Measurements from ENCODE around the gene RAB22A. TPM values are rescaled to one million over a fixed set of nuclear protein-coding genes. Genes with fewer than 3 reads are reported as not detected.

The RAB22A gene
- total and polyA plus RNA-seq, 9 of the 15 experiments (the other 6 are each of a cell fraction or from before 2014, with no cell fraction given) = 1.1 to 8.0 (median 6.7) TPM

DNA sequence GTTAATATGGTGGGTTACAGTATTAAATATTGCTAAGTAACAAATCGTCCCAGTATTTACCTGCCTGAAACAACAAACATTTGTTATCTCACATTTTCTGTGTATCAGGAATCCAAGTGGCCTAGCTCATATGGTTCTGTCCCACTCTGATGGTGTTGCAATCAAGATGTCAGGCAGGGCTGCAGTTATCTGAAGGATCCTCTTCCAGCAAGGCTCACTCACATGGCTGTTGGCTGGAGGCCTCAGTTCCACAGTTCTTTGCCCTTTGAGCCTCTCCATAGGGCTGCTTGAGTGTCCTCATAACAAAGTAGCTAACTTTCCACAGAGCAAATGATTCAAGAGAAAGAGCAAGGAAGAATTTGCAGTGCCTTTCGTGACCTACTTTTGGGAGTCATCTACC, 17.7 kb downstream of the RAB22A start (continued):
- TF ChIP-seq, protein P1, sequence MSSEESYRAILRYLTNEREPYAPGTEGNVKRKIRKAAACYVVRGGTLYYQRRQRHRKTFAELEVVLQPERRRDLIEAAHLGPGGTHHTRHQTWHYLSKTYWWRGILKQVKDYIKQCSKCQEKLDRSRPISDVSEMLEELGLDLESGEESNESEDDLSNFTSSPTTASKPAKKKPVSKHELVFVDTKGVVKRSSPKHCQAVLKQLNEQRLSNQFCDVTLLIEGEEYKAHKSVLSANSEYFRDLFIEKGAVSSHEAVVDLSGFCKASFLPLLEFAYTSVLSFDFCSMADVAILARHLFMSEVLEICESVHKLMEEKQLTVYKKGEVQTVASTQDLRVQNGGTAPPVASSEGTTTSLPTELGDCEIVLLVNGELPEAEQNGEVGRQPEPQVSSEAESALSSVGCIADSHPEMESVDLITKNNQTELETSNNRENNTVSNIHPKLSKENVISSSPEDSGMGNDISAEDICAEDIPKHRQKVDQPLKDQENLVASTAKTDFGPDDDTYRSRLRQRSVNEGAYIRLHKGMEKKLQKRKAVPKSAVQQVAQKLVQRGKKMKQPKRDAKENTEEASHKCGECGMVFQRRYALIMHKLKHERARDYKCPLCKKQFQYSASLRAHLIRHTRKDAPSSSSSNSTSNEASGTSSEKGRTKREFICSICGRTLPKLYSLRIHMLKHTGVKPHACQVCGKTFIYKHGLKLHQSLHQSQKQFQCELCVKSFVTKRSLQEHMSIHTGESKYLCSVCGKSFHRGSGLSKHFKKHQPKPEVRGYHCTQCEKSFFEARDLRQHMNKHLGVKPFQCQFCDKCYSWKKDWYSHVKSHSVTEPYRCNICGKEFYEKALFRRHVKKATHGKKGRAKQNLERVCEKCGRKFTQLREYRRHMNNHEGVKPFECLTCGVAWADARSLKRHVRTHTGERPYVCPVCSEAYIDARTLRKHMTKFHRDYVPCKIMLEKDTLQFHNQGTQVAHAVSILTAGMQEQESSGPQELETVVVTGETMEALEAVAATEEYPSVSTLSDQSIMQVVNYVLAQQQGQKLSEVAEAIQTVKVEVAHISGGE (CRISPR knock-in tag; IDR thresholded peaks at IDR 0.05) = no peak
- no peak for TF ChIP-seq E2F3 (CRISPR knock-in tag; IDR thresholded peaks at IDR 0.05)
- no peak for TF ChIP-seq POLR2G (IDR thresholded peaks at IDR 0.05; ENCODE audit: low read depth, low read length)
- no peak for TF ChIP-seq SAFB2 (IDR thresholded peaks at IDR 0.05; ENCODE audit: borderline replicate concordance, low read depth, low read length, severe bottlenecking)
- no peak for TF ChIP-seq FUS (optimal IDR thresholded peaks at IDR 0.05; ENCODE audit: low read depth, low read length)
- no peak for TF ChIP-seq ESRRA (IDR thresholded peaks at IDR 0.05; ENCODE audit: borderline replicate concordance, low read depth)
- no peak for TF ChIP-seq CEBPG (CRISPR knock-in tag; IDR thresholded peaks at IDR 0.05)
- TF ChIP-seq CEBPG (tag; conservative IDR thresholded peaks at IDR 0.05 in 1 of 2, IDR thresholded peaks at IDR 0.05 in 1 of 2) = peak; percentile 62 to 70; a peak in 3 of 4 replicates
- no peak for TF ChIP-seq IFI16 (CRISPR knock-in tag; IDR thresholded peaks at IDR 0.05)
- 0 out of 2 replicates have a peak, but pooled peaks have one; percentile 6 for TF ChIP-seq TAL1 (IDR thresholded peaks at IDR 0.05)
- peak; percentile 46; the same call in 1 of the 2 replicates for TF ChIP-seq CBFA2T3 (IDR thresholded peaks at IDR 0.05)
- TF ChIP-seq ADNP (tag; IDR thresholded peaks at IDR 0.05) = no peak
- TF ChIP-seq, protein P2, sequence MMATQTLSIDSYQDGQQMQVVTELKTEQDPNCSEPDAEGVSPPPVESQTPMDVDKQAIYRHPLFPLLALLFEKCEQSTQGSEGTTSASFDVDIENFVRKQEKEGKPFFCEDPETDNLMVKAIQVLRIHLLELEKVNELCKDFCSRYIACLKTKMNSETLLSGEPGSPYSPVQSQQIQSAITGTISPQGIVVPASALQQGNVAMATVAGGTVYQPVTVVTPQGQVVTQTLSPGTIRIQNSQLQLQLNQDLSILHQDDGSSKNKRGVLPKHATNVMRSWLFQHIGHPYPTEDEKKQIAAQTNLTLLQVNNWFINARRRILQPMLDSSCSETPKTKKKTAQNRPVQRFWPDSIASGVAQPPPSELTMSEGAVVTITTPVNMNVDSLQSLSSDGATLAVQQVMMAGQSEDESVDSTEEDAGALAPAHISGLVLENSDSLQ (IDR thresholded peaks at IDR 0.05) = no peak
- no peak for TF ChIP-seq SIRT6 (IDR thresholded peaks at IDR 0.05; ENCODE audit: low read depth, low read length)
- TF ChIP-seq, protein P3, sequence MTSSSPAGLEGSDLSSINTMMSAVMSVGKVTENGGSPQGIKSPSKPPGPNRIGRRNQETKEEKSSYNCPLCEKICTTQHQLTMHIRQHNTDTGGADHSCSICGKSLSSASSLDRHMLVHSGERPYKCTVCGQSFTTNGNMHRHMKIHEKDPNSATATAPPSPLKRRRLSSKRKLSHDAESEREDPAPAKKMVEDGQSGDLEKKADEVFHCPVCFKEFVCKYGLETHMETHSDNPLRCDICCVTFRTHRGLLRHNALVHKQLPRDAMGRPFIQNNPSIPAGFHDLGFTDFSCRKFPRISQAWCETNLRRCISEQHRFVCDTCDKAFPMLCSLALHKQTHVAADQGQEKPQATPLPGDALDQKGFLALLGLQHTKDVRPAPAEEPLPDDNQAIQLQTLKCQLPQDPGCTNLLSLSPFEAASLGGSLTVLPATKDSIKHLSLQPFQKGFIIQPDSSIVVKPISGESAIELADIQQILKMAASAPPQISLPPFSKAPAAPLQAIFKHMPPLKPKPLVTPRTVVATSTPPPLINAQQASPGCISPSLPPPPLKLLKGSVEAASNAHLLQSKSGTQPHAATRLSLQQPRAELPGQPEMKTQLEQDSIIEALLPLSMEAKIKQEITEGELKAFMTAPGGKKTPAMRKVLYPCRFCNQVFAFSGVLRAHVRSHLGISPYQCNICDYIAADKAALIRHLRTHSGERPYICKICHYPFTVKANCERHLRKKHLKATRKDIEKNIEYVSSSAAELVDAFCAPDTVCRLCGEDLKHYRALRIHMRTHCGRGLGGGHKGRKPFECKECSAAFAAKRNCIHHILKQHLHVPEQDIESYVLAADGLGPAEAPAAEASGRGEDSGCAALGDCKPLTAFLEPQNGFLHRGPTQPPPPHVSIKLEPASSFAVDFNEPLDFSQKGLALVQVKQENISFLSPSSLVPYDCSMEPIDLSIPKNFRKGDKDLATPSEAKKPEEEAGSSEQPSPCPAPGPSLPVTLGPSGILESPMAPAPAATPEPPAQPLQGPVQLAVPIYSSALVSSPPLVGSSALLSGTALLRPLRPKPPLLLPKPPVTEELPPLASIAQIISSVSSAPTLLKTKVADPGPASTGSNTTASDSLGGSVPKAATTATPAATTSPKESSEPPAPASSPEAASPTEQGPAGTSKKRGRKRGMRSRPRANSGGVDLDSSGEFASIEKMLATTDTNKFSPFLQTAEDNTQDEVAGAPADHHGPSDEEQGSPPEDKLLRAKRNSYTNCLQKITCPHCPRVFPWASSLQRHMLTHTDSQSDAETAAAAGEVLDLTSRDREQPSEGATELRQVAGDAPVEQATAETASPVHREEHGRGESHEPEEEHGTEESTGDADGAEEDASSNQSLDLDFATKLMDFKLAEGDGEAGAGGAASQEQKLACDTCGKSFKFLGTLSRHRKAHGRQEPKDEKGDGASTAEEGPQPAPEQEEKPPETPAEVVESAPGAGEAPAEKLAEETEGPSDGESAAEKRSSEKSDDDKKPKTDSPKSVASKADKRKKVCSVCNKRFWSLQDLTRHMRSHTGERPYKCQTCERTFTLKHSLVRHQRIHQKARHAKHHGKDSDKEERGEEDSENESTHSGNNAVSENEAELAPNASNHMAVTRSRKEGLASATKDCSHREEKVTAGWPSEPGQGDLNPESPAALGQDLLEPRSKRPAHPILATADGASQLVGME (CRISPR knock-in tag; IDR thresholded peaks at IDR 0.05) = no peak
- TF ChIP-seq POLR2AphosphoS2 (IDR thresholded peaks at IDR 0.05; ENCODE audit: low read length) = no peak
- no peak for TF ChIP-seq SLC30A9 (CRISPR knock-in tag; IDR thresholded peaks at IDR 0.05)
- no peak for TF ChIP-seq KAT8 (IDR thresholded peaks at IDR 0.05; ENCODE audit: low read depth)
- no peak for TF ChIP-seq ZEB2 (IDR thresholded peaks at IDR 0.05)
- no peak for TF ChIP-seq GATA2 (CRISPR knock-in tag; IDR thresholded peaks at IDR 0.05)
- no peak for TF ChIP-seq ZNF780A (CRISPR knock-in tag; IDR thresholded peaks at IDR 0.05)
